Measurements from ENCODE around the gene CSK. TPM values are rescaled to one million over a fixed set of nuclear protein-coding genes. Genes with fewer than 3 reads are reported as not detected.

Gene CSK
- total and polyA plus RNA-seq, 2 of the 8 experiments (the other 6 are each of a cell fraction or from before 2014, with no cell fraction given): 13.7 to 50.2 TPM

DNA sequence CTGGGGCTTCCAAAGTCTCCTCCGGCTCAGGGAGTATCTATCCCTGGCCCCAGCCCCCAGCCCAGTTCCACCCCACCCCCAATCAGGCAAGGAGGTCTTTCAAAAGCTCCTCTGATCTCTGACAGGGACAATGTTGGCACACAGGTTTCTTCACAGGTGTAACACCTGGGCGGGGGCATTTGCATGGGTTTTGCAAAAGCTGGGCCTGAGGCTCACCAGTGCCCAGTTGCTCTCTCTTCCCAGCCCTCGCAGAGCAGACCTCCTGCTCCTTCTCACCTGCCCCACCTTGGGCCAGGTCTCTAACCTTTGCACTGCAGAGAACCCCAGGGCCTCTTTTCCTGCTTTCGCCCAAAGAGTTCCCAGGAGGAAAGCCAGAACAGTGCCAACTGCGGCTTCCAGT, 8.6 kb upstream of the CSK start:
- no peak overlapping the region for H3K4ac ChIP-seq (replicated peaks; ENCODE audit: insufficient read length, low read depth, low read length)
- H3K9me3 ChIP-seq (ENCODE audit: insufficient read depth in 2 of 2, low read depth in 1 of 2, low read length in 1 of 2): no peaks in the 10 kb centered on the region
- H3K18ac ChIP-seq (ENCODE audit: extremely low read depth, low read length): no peak overlapping the region
- no peak overlapping the region for H4K91ac ChIP-seq (replicated peaks; ENCODE audit: insufficient read length, low read length)
- H4K8ac ChIP-seq (ENCODE audit: extremely low read depth, insufficient read depth, low read length): no peak overlapping the region
- H4K5ac ChIP-seq (ENCODE audit: insufficient read length, low read depth, low read length): no peak overlapping the region
- no peak overlapping the region for H3K14ac ChIP-seq (ENCODE audit: insufficient read length)
- no peaks in the 10 kb centered on the region for H3K36me3 ChIP-seq (ENCODE audit: control insufficient read depth in 2 of 4, insufficient read depth in 4 of 4, low read length in 3 of 4)
- FAIRE-seq (no peak), DNase-seq (ENCODE audit: low read depth in 1 of 2, low spot score in 2 of 2) (no peak)
- no peak overlapping the region for H2BK120ac ChIP-seq (replicated peaks; ENCODE audit: low read depth, low read length)
- TF ChIP-seq, protein P1, sequence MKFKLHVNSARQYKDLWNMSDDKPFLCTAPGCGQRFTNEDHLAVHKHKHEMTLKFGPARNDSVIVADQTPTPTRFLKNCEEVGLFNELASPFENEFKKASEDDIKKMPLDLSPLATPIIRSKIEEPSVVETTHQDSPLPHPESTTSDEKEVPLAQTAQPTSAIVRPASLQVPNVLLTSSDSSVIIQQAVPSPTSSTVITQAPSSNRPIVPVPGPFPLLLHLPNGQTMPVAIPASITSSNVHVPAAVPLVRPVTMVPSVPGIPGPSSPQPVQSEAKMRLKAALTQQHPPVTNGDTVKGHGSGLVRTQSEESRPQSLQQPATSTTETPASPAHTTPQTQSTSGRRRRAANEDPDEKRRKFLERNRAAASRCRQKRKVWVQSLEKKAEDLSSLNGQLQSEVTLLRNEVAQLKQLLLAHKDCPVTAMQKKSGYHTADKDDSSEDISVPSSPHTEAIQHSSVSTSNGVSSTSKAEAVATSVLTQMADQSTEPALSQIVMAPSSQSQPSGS (IDR thresholded peaks at IDR 0.05; ENCODE audit: low read length): no peak
- no peak for TF ChIP-seq FOSL1 (IDR thresholded peaks at IDR 0.05; ENCODE audit: insufficient read depth, low read depth, low read length)
- no peak for TF ChIP-seq POLR2A (IDR thresholded peaks at IDR 0.05; ENCODE audit: control extremely low read depth in 1 of 2, low read depth in 2 of 2, low read length in 2 of 2)
- TF ChIP-seq EZH2 (IDR thresholded peaks at IDR 0.05; ENCODE audit: low read depth, low read length, severe bottlenecking): no peak
- TF ChIP-seq SIN3A (conservative IDR thresholded peaks at IDR 0.05 in 1 of 2, IDR thresholded peaks at IDR 0.05 in 1 of 2; ENCODE audit: low read depth in 1 of 2, low read length in 2 of 2): no peak
- TF ChIP-seq CBX8 (IDR thresholded peaks at IDR 0.05; ENCODE audit: borderline replicate concordance, low read depth, low read length): no peak
- no peak for TF ChIP-seq MAFK (IDR thresholded peaks at IDR 0.05; ENCODE audit: low read depth, low read length)
- TF ChIP-seq CHD1 (IDR thresholded peaks at IDR 0.05; ENCODE audit: low read depth, low read length): no peak
- TF ChIP-seq CEBPB (IDR thresholded peaks at IDR 0.05; ENCODE audit: low read depth, low read length): no peak
- TF ChIP-seq KDM4A (IDR thresholded peaks at IDR 0.05; ENCODE audit: low read depth, low read length, severe bottlenecking): no peak
- TF ChIP-seq TEAD4 (IDR thresholded peaks at IDR 0.05; ENCODE audit: low read depth, low read length): no peak
- no peak for TF ChIP-seq JUND (IDR thresholded peaks at IDR 0.05; ENCODE audit: low read length)
- no peak for TF ChIP-seq ZNF274 (IDR thresholded peaks at IDR 0.05; ENCODE audit: borderline replicate concordance, extremely low read depth, low read length)
- no peak overlapping the region for H2BK20ac ChIP-seq (ENCODE audit: low read length)
- H3K27me3 ChIP-seq (replicated peaks in 1 of 4; ENCODE audit: control insufficient read depth in 3 of 4, extremely low read depth in 1 of 4, insufficient read depth in 3 of 4, low read length in 3 of 4): no peaks in the 10 kb centered on the region
- no peak overlapping the region for H3K27ac ChIP-seq (ENCODE audit: low read depth, low read length)
- H3K79me1 ChIP-seq (ENCODE audit: low read depth, low read length): no peaks in the 10 kb centered on the region
- ChIA-PET POLR2A (ENCODE audit: partially characterized antibody) (interaction anchor here (0.7 to 6.0 kb wide), 8 partner anchors 9 to 158 kb away, joined by 3 to 82 read pairs (median 6); partner anchors contain the start of genes CSK, CYP1A1 and FAM219B), CTCF (ENCODE audit: partially characterized antibody) (interaction anchor here (0.9 to 53.7 kb wide), 14 partner anchors 8 to 198 kb away, joined by 3 to 1439 read pairs (median 22); partner anchors contain the start of genes CLK3, CPLX3, CSK and LMAN1L)
- no peak overlapping the region for H3K23ac ChIP-seq (ENCODE audit: insufficient read length)
- no peaks in the 10 kb centered on the region for H3K23me2 ChIP-seq (ENCODE audit: low read depth, low read length)
- WGBS, 2 experiments (ENCODE audit: extremely low coverage in 1 of 2, insufficient coverage in 1 of 2, insufficient read length in 1 of 2, insufficient replicate concordance in 2 of 2, low coverage in 1 of 2, low lambda C conversion rate in 2 of 2, missing lambda C conversion rate in 1 of 2): 71% methylated on average over 4 of the region's 5 CpGs; no CpG with 5 or more reads in 1 of the 2 experiments
- H2AK5ac ChIP-seq (ENCODE audit: low read depth, low read length): no peak overlapping the region
- H2BK5ac ChIP-seq (ENCODE audit: low read depth, low read length): no peak overlapping the region
- H2BK15ac ChIP-seq (ENCODE audit: low read length): no peak overlapping the region
- H3K4me1 ChIP-seq (replicated peaks in 1 of 4; ENCODE audit: control insufficient read depth in 3 of 4, insufficient read depth in 4 of 4, low read length in 3 of 4): peaks cover 4 to 15% (median 6%) of the 10 kb centered on the region in 4 experiments; a peak in 6 of 7 replicates
- H4K20me1 ChIP-seq (replicated peaks in 1 of 2; ENCODE audit: control insufficient read depth in 1 of 2, insufficient read depth in 2 of 2, low read length in 2 of 2): peaks cover 0 to 2% of the 10 kb centered on the region in 2 experiments
- no peak overlapping the region for H2BK12ac ChIP-seq (ENCODE audit: low read depth, low read length)
- no peaks in the 10 kb centered on the region for H3K79me2 ChIP-seq (ENCODE audit: control insufficient read depth in 1 of 2, insufficient read depth in 2 of 2, low read length in 2 of 2)
- no peak overlapping the region for H3K9ac ChIP-seq (replicated peaks in 1 of 4; ENCODE audit: extremely low read depth in 1 of 4, low read depth in 3 of 4, low read length in 3 of 4)
- no peak overlapping the region for H3K56ac ChIP-seq (replicated peaks; ENCODE audit: insufficient read length, low read depth, low read length)
- no peak overlapping the region for H3K4me3 ChIP-seq (ENCODE audit: extremely low read depth in 1 of 4, insufficient read depth in 2 of 4, low read depth in 3 of 4, low read length in 4 of 4)
- no peak overlapping the region; a peak in 1 of 4 replicates for H3K4me2 ChIP-seq (ENCODE audit: insufficient read depth in 1 of 2, low read depth in 2 of 2, low read length in 2 of 2)
- H2AFZ ChIP-seq (ENCODE audit: low read length): no peak overlapping the region
